NB4 (cell line): ENCODE results near the gene TRIM28.

Source experiments
- DNase-seq: peaks from one replicate; pipeline ENCODE4 v3.0.0; 2010; ENCODE audit warnings: low read depth
- H3K4me3 ChIP-seq: one replicate; pipeline ENCODE4 v1.5.1; 2011; ENCODE audit warnings: mild to moderate bottlenecking, low read depth, low read length, moderate library complexity
- CTCF ChIP-seq: IDR thresholded peaks from one replicate; pipeline ENCODE4 v1.5.1; 2012; ENCODE audit warnings: low read depth, low read length
- MYC ChIP-seq: IDR thresholded peaks from 2 replicates; pipeline ENCODE4 v1.6.1; 2011; ENCODE audit warnings: low read depth, low read length
- POLR2A ChIP-seq: IDR thresholded peaks from 2 replicates; pipeline ENCODE4 v1.6.1; 2011; ENCODE audit warnings: mild to moderate bottlenecking; ENCODE audit not compliant: insufficient read length; ENCODE audit errors: extremely low read depth
- TF ChIP-seq, protein P1 (sequence below): IDR thresholded peaks from 2 replicates; pipeline ENCODE4 v1.6.1; 2011; ENCODE audit warnings: low read depth, low read length

Gene TRIM28

DNA sequence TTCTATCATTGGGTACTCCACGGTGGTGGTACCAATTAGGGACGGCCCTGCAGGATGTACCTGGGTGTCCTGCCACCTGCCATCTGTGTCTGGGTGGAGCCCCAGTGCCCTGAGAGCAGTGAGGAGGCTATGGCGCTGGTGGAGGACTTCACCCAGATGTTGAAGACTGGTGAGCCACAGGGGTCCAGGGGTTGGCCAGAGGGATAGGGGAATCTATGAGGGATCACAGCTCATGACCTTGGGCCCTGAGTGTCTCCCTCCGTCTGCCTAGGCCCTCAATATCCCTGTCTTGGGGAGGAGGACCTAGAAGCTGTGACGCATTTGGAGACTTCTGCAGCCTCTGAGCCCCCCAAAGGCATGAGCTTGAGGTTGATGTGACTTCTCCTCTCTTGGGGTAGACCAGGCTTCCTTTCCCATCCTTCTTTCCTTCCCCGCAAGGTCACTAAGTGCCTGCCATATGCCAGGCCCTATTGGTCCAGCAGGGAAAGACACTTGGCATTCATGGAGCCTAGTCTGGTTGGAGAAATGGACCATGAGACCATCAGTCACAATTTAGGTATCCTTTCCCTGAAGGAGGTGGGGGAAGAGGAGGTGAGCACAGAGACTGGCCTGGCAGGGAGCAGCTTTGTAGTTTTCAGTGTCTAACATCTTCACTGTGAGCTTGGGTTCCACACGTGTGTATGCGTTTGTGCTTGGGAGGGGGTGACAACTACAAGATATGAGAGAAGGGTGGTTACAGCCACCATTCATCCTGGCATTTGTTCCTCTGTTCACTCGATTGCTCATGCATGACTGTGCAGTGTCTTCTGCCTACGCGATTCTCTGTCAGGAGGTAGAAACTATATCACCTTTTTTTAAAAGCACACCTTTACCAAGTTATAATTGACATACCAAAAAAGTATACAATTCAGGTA, 34.4 kb downstream of the TRIM28 start:
- TF ChIP-seq MYC (no peak), POLR2A (no peak), CTCF (no peak)
- TF ChIP-seq, protein P1, sequence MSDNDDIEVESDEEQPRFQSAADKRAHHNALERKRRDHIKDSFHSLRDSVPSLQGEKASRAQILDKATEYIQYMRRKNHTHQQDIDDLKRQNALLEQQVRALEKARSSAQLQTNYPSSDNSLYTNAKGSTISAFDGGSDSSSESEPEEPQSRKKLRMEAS: no peak
- H3K4me3 ChIP-seq: no peak overlapping the region
- DNase-seq: no peak

DNA sequence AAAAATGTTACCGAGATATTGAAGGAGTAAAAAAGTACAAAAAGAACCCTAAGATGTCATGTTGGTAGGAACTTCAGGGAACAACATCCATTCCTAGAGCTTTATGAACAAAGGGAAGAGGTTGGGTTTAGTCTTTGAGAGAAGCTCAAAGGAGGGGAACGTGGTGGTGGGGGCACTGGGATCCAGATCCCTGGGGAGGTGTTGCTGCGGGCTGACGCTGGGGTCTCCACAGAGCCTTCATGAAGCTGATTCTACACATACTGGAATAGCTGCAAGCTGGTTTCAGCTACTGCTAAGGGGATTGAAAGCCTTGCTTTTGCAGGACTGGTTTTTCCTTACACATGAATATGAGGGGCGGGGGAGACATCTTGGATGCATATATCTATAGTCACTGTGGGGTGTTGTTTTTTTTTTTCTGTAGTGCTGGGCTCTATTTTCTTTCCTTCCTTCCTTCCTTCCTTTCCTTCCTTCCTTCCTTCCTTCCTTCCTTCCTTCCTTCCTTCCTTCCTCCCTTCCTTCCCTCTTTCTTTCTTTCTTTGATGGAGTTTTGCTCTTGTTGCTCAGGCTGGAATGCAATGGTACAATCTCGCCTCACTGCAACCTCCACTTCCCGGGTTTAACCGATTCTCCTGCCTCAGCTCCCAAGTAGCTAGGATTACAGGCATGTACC, 35.7 kb downstream of the TRIM28 start:
- H3K4me3 ChIP-seq: no peak overlapping the region
- DNase-seq: no peak
- TF ChIP-seq MYC: no peak
- TF ChIP-seq, protein P1: no peak
- TF ChIP-seq POLR2A: no peak
- no peak for TF ChIP-seq CTCF

- H3K4me3 ChIP-seq: no peak overlapping the region
- peak; percentile 85 for DNase-seq
- TF ChIP-seq, protein P1: peak; percentile 72; the same call in 1 of the 2 replicates
- TF ChIP-seq MYC (peak; percentile 81; the same call in 1 of the 2 replicates), POLR2A (no peak), CTCF (peak; percentile 92)
Observed at GRCh38 chr19:58581227-58582141, 37.6 kb downstream of the TRIM28 start.

- H3K4me3 ChIP-seq: no peak overlapping the region
- TF ChIP-seq MYC (no peak), CTCF (no peak)
- DNase-seq: no peak
Observed at GRCh38 chr19:58582985-58583384, 39.1 kb downstream of the TRIM28 start.

DNA sequence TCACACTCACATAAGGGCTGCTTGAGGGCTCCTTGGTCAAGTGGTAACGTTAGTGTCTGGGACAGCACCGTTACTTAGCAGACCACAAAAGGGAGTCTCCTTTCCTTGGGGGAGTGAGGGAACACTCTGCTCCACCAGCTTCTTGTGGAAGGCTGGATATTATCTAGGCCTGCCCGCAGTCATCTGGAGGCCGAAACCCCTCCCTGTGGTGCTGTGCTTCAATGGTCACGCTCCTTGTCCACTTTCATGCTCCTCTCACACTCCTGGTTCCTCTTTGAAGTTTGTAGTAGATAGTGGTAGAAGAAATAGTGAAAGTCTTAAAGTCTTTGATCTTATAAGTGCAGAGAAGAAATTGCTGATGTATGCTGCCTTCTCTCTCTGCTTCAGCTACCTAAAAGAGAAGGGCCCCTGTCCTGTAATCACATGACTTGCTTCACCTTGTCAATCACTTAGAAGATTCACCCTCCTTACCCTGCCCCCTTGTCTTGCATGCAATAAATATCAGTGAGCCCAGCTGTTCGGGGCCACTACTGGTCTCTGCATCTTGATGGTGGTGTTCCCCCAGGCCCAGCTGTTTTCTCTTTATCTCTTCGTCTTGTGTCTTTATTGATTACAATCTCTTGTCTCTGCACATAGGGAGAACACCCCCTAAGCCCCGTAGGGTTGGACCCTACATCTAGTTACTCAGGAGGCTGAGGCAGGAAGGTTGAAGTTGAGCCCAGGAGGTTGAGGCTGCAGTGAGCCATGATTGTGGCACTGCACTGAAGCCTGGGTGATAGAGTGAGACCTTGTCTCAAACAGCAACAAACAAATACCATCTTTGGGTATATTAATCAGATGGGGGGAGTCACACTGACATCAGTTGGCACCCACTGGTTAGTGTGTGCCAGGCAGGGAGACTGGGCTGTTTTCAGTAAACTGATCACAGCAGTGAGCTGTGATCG, 40.9 kb downstream of the TRIM28 start:
- TF ChIP-seq CTCF (no peak), POLR2A (no peak), MYC (no peak)
- TF ChIP-seq, protein P1: no peak
- no peak for DNase-seq
- no peak overlapping the region for H3K4me3 ChIP-seq
